Measurements from ENCODE around the gene CAMK2B.

The CAMK2B gene

GRCh38 chr7:44272456-44272855 lies 52.9 kb downstream of the CAMK2B start:
- no peak for DNase-seq

GRCh38 chr7:44269943-44270493 lies 55.4 kb downstream of the CAMK2B start:
- no peak for DNase-seq

GRCh38 chr7:44269417-44269816 lies 56.0 kb downstream of the CAMK2B start:
- no peak for DNase-seq

- DNase-seq: no peak
Measured at GRCh38 chr7:44268671-44269070, 56.7 kb downstream of the CAMK2B start.

- DNase-seq: no peak
Measured at GRCh38 chr7:44267719-44268421, 57.5 kb downstream of the CAMK2B start.

- no peak for DNase-seq
Measured at GRCh38 chr7:44267178-44267577, 58.2 kb downstream of the CAMK2B start.

GRCh38 chr7:44266526-44266925 lies 58.9 kb downstream of the CAMK2B start:
- no peak for DNase-seq

GRCh38 chr7:44265728-44266127 lies 59.7 kb downstream of the CAMK2B start:
- DNase-seq: no peak

- DNase-seq: no peak
Measured at GRCh38 chr7:44264221-44264931, 61.0 kb downstream of the CAMK2B start.

GRCh38 chr7:44263326-44264082 lies 61.9 kb downstream of the CAMK2B start:
- no peak for DNase-seq

- no peak for DNase-seq
Measured at GRCh38 chr7:44262031-44262430, 63.4 kb downstream of the CAMK2B start.

- DNase-seq: no peak
Measured at GRCh38 chr7:44261240-44261639, 64.2 kb downstream of the CAMK2B start.

- DNase-seq: no peak
Measured at GRCh38 chr7:44259547-44260457, 65.6 kb downstream of the CAMK2B start.

- DNase-seq: no peak
Measured at GRCh38 chr7:44258865-44259546, 66.4 kb downstream of the CAMK2B start.

GRCh38 chr7:44258423-44258760 lies 67.0 kb downstream of the CAMK2B start:
- DNase-seq: peak; percentile 18

- peak; percentile 66 for DNase-seq
Measured at GRCh38 chr7:44257618-44258422, 67.6 kb downstream of the CAMK2B start.

GRCh38 chr7:44257213-44257612 lies 68.2 kb downstream of the CAMK2B start:
- DNase-seq: no peak

GRCh38 chr7:44256459-44256858 lies 68.9 kb downstream of the CAMK2B start:
- no peak for DNase-seq

- DNase-seq: no peak
Measured at GRCh38 chr7:44251881-44252280, 73.5 kb downstream of the CAMK2B start.

GRCh38 chr7:44251269-44251668 lies 74.1 kb downstream of the CAMK2B start:
- no peak for DNase-seq

GRCh38 chr7:44249639-44250234 lies 75.7 kb downstream of the CAMK2B start:
- DNase-seq: no peak

All from stimulated activated CD4-positive, alpha-beta T cell treated with anti-CD3 and anti-CD28 coated beads, Interleukin-12 subunit alpha, Interleukin-12 subunit beta, amount 100 ng/mL, for 4 hours (primary cell).